Subcutaneous adipose tissue (tissue), 4 donors: Measurements from ENCODE around the gene TSPAN31. TPM values are rescaled to one million over a fixed set of nuclear protein-coding genes. Genes with fewer than 3 reads are reported as not detected.

ENCODE experiments used
- CTCF ChIP-seq: fragments of 450-650 bp; IDR thresholded peaks from one replicate; pipeline ENCODE4 v1.5.1; 2016; ENCODE audit warnings: low read depth, mild to moderate bottlenecking, control low read depth, antibody characterized with exemption, moderate library complexity
- total RNA-seq, 4 donors: library from RNA; depleted of rRNA; stranded (reverse); fragments of >200 nt; gene quantifications; one replicate each; pipeline ENCODE4 v1.1.0, GENCODE V29; 2016

Gene TSPAN31
- total RNA-seq, 4 donors from 2014 or later: 52.8 to 116 (median 62.2) TPM

- TF ChIP-seq CTCF: no peak
These were observed 4.8 kb upstream of the TSPAN31 start for GRCh38 chr12:57739914-57740538.

GRCh38 chr12:57740656-57741412 lies 4.0 kb upstream of the TSPAN31 start:
- no peak for TF ChIP-seq CTCF

GRCh38 chr12:57741413-57741789 lies 3.4 kb upstream of the TSPAN31 start:
- no peak for TF ChIP-seq CTCF

GRCh38 chr12:57741844-57742738 lies 2.7 kb upstream of the TSPAN31 start:
- no peak for TF ChIP-seq CTCF

- no peak for TF ChIP-seq CTCF
These were observed 1.1 kb upstream of the TSPAN31 start for GRCh38 chr12:57743769-57744168.

GRCh38 chr12:57744194-57744776 lies 554 bp upstream of the TSPAN31 start:
- no peak for TF ChIP-seq CTCF
